Lower leg skin (tissue), 4 donors: ENCODE data around the gene TAAR2. TPM values are rescaled to one million over a fixed set of nuclear protein-coding genes. Genes with fewer than 3 reads are reported as not detected.
"Not testable (repeated sequence)": the region's sequence is repeated elsewhere in the genome, so short reads cannot be mapped to it uniquely, and the experiment has no call there.

Experiments
- DNase-seq, 2 donors: peaks; one replicate each; pipeline ENCODE4 v3.0.0-alpha.2; 2019; ENCODE audit warnings: low spot score in 2 of 2
- H3K4me3 ChIP-seq: fragments of 200-600 bp; sonication (generic); 2 replicates; pipeline ENCODE4 v1.5.1; 2017; ENCODE audit warnings: mild to moderate bottlenecking, low read depth; ENCODE audit not compliant: poor library complexity, severe bottlenecking
- CTCF ChIP-seq, 3 donors: fragments of 450-650 bp; IDR thresholded peaks; one replicate each; pipeline ENCODE4 v1.5.1; 2016; ENCODE audit warnings: antibody characterized with exemption in 3 of 3, mild to moderate bottlenecking in 3 of 3, moderate library complexity in 2 of 3
- POLR2A ChIP-seq, 2 donors: fragments of 450-650 bp; IDR thresholded peaks; one replicate each; pipeline ENCODE4 v1.6.1; 2016 to 2017; ENCODE audit warnings: antibody characterized with exemption in 2 of 2, mild to moderate bottlenecking in 1 of 2, moderate library complexity in 1 of 2
- WGBS, 2 donors: methylation state at CpG; one replicate each; pipeline ENCODE4 v1.1.5; 2018; 5-methylcytosine and 5-hydroxymethylcytosine counted together
- intact Hi-C: fragments of 100-400 bp; cut with DNase I; formaldehyde crosslinking; loops from one replicate; pipeline ENCODE4 v1.15.0; 2023; ENCODE audit warnings: low total_unique reads
- total RNA-seq, 4 donors: library from RNA; depleted of rRNA; stranded (reverse); fragments of >200 nt; gene quantifications; one replicate each; pipeline ENCODE4 v1.1.0, GENCODE V29; 2016

TAAR2 gene
- total RNA-seq, 4 donors from 2014 or later, result not detected

GRCh38 chr6:132650429-132650828, 26.4 kb upstream of the TAAR2 start:
- 76 to 86% methylated on average over 1 of the region's 1 CpG for WGBS, 2 donors
- no peak overlapping the region for H3K4me3 ChIP-seq
- no peak for TF ChIP-seq POLR2A (IDR thresholded peaks at IDR 0.05)
- TF ChIP-seq CTCF (IDR thresholded peaks at IDR 0.05), result no peak
- DNase-seq, result no peak
- intact Hi-C loops, result no loop called here

GRCh38 chr6:132648828-132649227, 24.8 kb upstream of the TAAR2 start:
- no peak for DNase-seq
- no peak overlapping the region for H3K4me3 ChIP-seq
- WGBS, 2 donors, result 66 to 72% methylated on average over 2 of the region's 2 CpGs
- TF ChIP-seq POLR2A (IDR thresholded peaks at IDR 0.05) (no peak), CTCF (IDR thresholded peaks at IDR 0.05) (no peak)
- intact Hi-C loops, result no loop called here

GRCh38 chr6:132648356-132648755, 24.3 kb upstream of the TAAR2 start:
- 49% methylated on average over 2 of the region's 2 CpGs for WGBS, 2 donors
- TF ChIP-seq POLR2A (IDR thresholded peaks at IDR 0.05) (no peak), CTCF (IDR thresholded peaks at IDR 0.05) (no peak)
- no peak for DNase-seq
- intact Hi-C loops, result no loop called here
- H3K4me3 ChIP-seq, result no peak overlapping the region

GRCh38 chr6:132643547-132643946, 19.5 kb upstream of the TAAR2 start:
- TF ChIP-seq CTCF (IDR thresholded peaks at IDR 0.05) (no peak), POLR2A (IDR thresholded peaks at IDR 0.05) (no peak)
- WGBS, 2 donors, result 74 to 79% methylated on average over 3 of the region's 3 CpGs
- intact Hi-C loops, result no loop called here
- H3K4me3 ChIP-seq, result no peak overlapping the region
- no peak for DNase-seq

- DNase-seq, intact Hi-C loops, H3K4me3 ChIP-seq: not testable (repeated sequence)
- 67 to 90% methylated on average over 1 of the region's 1 CpG for WGBS, 2 donors
These were observed 13.1 kb upstream of the TAAR2 start for GRCh38 chr6:132637135-132637534.

- DNase-seq, H3K4me3 ChIP-seq, intact Hi-C loops: not testable (repeated sequence)
- whole genome bisulfite sequencing, 2 donors, result 90 to 93% methylated on average over 3 of the region's 3 CpGs
These were observed 11.8 kb upstream of the TAAR2 start for GRCh38 chr6:132635906-132636305.

GRCh38 chr6:132635288-132635687, 11.2 kb upstream of the TAAR2 start:
- intact Hi-C loops, DNase-seq, H3K4me3 ChIP-seq: not testable (repeated sequence)
- WGBS, 2 donors, result 44 to 49% methylated on average over 3 of the region's 3 CpGs
